ENCODE results near the gene STYXL1.

STYXL1 gene

GRCh38 chr7:75967055-75967454 lies 80.7 kb downstream of the STYXL1 start:
- TF ChIP-seq CTCF (IDR thresholded peaks at IDR 0.05; ENCODE audit: low read depth, low read length, poor library complexity, severe bottlenecking) (no peak), EZH2phosphoT487 (IDR thresholded peaks at IDR 0.05; ENCODE audit: borderline replicate concordance, low read length) (no peak)
- H4K20me1 ChIP-seq (ENCODE audit: control insufficient read depth, insufficient read depth, low read depth, low read length) = 0 out of 2 replicates have a peak, but pooled peaks cover 3% of the 10 kb centered on the region
- H3K4me3 ChIP-seq (ENCODE audit: low read length) = no peak overlapping the region
- H3K9me2 ChIP-seq (replicated peaks; ENCODE audit: control insufficient read depth, low read length) = no peaks in the 10 kb centered on the region
- no peaks in the 10 kb centered on the region for H3K27me3 ChIP-seq (ENCODE audit: control insufficient read depth, low read length)
- H3K4me2 ChIP-seq (ENCODE audit: low read length) = no peak overlapping the region
- H3K27ac ChIP-seq (ENCODE audit: low read depth, low read length) = no peak overlapping the region
- no peaks in the 10 kb centered on the region for H3K4me1 ChIP-seq (ENCODE audit: control insufficient read depth, low read length)
- H3K36me3 ChIP-seq (ENCODE audit: control insufficient read depth, low read length) = no peaks in the 10 kb centered on the region
- H3K9me3 ChIP-seq (ENCODE audit: control insufficient read depth, insufficient read depth, low read length) = no peaks in the 10 kb centered on the region
- no peaks in the 10 kb centered on the region for H3F3A ChIP-seq (ENCODE audit: control insufficient read depth, insufficient read depth)
- no peaks in the 10 kb centered on the region for H3K79me2 ChIP-seq (ENCODE audit: control insufficient read depth, low read length)

- Histone ChIP-seq H3K4me3 (ENCODE audit: low read length) (no peak overlapping the region), H3K9me2 (replicated peaks; ENCODE audit: control insufficient read depth, low read length) (no peaks in the 10 kb centered on the region), H3K36me3 (ENCODE audit: control insufficient read depth, low read length) (no peaks in the 10 kb centered on the region), H4K20me1 (ENCODE audit: control insufficient read depth, insufficient read depth, low read depth, low read length) (0 out of 2 replicates have a peak, but pooled peaks cover 3% of the 10 kb centered on the region), H3K9me3 (ENCODE audit: control insufficient read depth, insufficient read depth, low read length) (no peaks in the 10 kb centered on the region), H3F3A (ENCODE audit: control insufficient read depth, insufficient read depth) (no peaks in the 10 kb centered on the region), H3K27me3 (ENCODE audit: control insufficient read depth, low read length) (no peaks in the 10 kb centered on the region), H3K4me2 (ENCODE audit: low read length) (no peak overlapping the region), H3K4me1 (ENCODE audit: control insufficient read depth, low read length) (no peaks in the 10 kb centered on the region), H3K27ac (ENCODE audit: low read depth, low read length) (no peak overlapping the region), H3K79me2 (ENCODE audit: control insufficient read depth, low read length) (no peaks in the 10 kb centered on the region)
- TF ChIP-seq EZH2phosphoT487 (IDR thresholded peaks at IDR 0.05; ENCODE audit: borderline replicate concordance, low read length) = no peak
- TF ChIP-seq CTCF (IDR thresholded peaks at IDR 0.05; ENCODE audit: low read depth, low read length, poor library complexity, severe bottlenecking) = no peak
These were observed 81.4 kb downstream of the STYXL1 start for GRCh38 chr7:75966190-75966961.

GRCh38 chr7:75965617-75966016 lies 82.2 kb downstream of the STYXL1 start:
- TF ChIP-seq CTCF (IDR thresholded peaks at IDR 0.05; ENCODE audit: low read depth, low read length, poor library complexity, severe bottlenecking) = no peak
- no peak for TF ChIP-seq EZH2phosphoT487 (IDR thresholded peaks at IDR 0.05; ENCODE audit: borderline replicate concordance, low read length)
- H3K4me2 ChIP-seq (ENCODE audit: low read length) = no peak overlapping the region
- no peaks in the 10 kb centered on the region for H3F3A ChIP-seq (ENCODE audit: control insufficient read depth, insufficient read depth)
- 0 out of 2 replicates have a peak, but pooled peaks cover 3% of the 10 kb centered on the region for H4K20me1 ChIP-seq (ENCODE audit: control insufficient read depth, insufficient read depth, low read depth, low read length)
- H3K4me3 ChIP-seq (ENCODE audit: low read length) = no peak overlapping the region
- no peak overlapping the region for H3K27ac ChIP-seq (ENCODE audit: low read depth, low read length)
- H3K27me3 ChIP-seq (ENCODE audit: control insufficient read depth, low read length) = no peaks in the 10 kb centered on the region
- H3K9me3 ChIP-seq (ENCODE audit: control insufficient read depth, insufficient read depth, low read length) = no peaks in the 10 kb centered on the region
- H3K79me2 ChIP-seq (ENCODE audit: control insufficient read depth, low read length) = no peaks in the 10 kb centered on the region
- no peaks in the 10 kb centered on the region for H3K4me1 ChIP-seq (ENCODE audit: control insufficient read depth, low read length)
- H3K9me2 ChIP-seq (replicated peaks; ENCODE audit: control insufficient read depth, low read length) = no peaks in the 10 kb centered on the region
- H3K36me3 ChIP-seq (ENCODE audit: control insufficient read depth, low read length) = no peaks in the 10 kb centered on the region
